GM19099 (cell line): ENCODE measurements around the gene GLI3.

Experiments
- POLR2A ChIP-seq: IDR thresholded peaks from 3 replicates; pipeline ENCODE4 v1.6.1; 2011; ENCODE audit warnings: low read depth; ENCODE audit not compliant: insufficient read length; ENCODE audit errors: extremely low read depth

GLI3 gene

GRCh38 chr7:41974870-41975557 lies 262.0 kb downstream of the GLI3 start:
- no peak for TF ChIP-seq POLR2A

DNA sequence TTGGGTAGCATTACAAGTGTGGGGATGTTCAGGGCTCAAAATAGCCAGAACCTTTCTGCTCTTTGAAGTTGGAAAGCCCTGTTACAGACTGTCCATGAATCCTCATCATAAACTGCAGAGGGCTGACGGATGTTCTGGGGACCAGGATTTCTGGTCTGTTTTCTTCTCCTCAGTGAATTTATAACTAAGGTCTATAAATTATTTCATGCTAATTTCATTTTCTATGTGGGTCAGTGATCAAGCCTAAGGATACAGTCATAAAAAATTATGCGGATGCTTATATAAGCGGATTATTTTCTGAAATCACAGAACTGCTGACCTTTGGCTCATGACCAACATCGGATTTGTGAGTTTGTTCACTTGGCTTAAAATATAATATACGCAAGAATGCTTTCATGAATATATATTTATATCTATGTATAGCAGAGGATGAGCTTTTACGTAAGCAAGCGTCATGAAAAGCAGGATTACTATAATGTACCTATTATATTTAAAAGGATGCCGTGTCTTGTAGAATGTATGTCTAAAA lies 263.7 kb downstream of the GLI3 start:
- TF ChIP-seq POLR2A = no peak

DNA sequence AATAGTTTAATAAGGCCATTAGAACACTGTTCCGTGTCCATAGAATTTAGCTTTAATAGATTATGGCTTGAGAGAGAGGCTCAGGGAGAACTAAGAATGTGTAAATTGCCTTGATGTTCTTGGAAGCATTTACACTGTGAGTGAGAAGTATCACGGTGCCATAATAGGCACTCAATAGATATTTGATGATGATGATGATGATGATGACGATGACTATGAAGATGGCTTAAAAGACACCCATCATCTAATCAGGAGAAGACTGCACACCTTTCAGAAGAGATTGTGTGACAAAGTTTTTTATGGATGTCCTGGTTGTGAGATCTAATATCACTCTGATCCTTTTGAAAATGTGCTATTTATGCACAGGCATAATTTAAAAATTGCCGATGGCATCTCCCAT lies 264.2 kb downstream of the GLI3 start:
- TF ChIP-seq POLR2A = no peak

GRCh38 chr7:41972270-41972669 lies 264.7 kb downstream of the GLI3 start:
- no peak for TF ChIP-seq POLR2A

DNA sequence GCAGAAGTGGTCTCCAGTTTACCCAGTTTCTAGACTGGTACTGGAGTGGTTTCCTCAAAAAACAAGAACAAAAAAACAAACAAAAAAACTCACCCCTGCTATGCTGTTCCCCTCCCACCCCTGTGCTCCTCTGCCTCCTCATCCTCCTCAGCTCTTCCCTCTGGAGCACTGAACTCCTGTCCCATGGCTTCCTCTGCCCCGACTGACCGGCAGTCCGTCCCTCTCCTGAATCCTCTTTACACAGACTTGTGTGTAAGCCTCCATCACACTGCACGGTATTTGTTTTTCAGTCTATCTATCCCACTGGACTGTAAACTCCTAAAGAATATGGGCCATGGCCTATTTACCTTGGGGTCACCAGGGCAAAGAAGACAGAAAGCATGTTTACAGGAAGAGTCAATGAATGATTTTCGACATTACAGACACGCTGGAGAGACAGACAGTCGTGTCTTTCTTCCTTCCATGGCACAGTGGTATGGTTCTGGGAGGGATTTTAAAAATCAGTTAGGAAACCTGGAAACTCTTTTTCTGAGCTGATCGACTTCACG lies 265.3 kb downstream of the GLI3 start:
- TF ChIP-seq POLR2A = no peak

GRCh38 chr7:41970941-41971340 lies 266.1 kb downstream of the GLI3 start:
- no peak for TF ChIP-seq POLR2A

- no peak for TF ChIP-seq POLR2A
Observed at GRCh38 chr7:41969561-41970105, 267.4 kb downstream of the GLI3 start.

DNA sequence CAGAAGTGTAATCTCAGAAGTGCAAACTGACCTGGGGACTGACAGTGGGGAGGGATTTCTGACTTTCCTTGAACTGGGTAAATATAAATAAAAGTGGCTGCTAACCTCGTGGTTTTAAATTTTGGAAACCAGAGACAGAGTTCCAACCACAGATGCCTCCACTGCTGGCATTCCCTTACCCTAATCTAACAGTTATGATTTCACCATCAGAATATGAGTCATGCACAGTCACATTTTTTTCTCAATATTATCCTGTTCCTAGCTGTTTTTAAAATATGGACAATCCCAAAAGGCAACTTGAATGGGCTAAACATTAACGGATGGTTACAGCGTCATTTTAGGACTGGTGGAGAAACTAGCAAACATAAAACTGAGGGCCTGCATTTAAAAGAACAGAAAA lies 269.9 kb downstream of the GLI3 start:
- TF ChIP-seq POLR2A = no peak

- TF ChIP-seq POLR2A = no peak
Observed at GRCh38 chr7:41965951-41966505, 271.0 kb downstream of the GLI3 start.

DNA sequence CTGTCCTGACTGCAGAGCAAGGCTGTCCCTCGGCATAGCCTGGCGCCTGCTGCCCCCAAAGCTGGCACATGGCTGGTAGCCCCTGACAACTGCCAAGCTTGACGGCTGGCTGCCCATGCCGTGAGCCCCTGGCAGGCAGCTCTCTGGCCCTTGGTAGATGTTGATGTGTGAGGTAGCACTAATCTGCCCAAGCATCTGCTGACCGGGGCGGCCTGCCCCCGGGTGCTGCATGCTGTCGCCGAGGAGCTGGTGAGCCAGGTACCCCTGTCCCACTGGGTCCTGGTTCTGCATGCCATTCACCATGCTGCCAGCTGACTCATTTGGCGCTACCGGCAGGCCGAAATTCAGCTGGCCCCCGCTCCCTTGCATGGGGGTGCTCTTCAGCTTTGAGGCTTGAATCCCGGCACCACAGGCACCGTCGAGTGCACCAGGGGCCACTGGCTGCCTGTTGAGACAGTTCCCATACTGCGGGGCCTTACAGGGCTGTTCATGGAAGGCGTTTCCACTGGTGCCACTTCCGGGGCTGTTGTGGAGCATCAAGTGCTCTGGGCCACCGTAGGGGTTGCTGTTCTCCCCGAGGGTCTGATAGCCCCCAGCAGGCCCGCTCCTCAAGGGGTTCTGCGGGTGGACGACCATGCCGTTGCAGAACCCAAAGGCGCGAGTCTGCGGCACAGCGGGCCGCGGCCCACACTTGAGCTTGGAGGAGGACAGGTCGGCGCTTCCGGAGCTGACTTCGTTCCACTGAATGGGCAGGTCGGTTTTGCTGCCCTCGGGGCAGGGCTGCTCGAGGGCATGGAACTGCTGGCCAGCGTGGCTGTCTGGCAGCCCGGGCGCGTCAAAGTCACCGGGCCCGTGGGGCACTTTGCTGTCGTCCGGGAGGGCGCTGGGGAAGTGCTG lies 271.9 kb downstream of the GLI3 start:
- TF ChIP-seq POLR2A = no peak

GRCh38 chr7:41964183-41964753 lies 272.7 kb downstream of the GLI3 start:
- no peak for TF ChIP-seq POLR2A

DNA sequence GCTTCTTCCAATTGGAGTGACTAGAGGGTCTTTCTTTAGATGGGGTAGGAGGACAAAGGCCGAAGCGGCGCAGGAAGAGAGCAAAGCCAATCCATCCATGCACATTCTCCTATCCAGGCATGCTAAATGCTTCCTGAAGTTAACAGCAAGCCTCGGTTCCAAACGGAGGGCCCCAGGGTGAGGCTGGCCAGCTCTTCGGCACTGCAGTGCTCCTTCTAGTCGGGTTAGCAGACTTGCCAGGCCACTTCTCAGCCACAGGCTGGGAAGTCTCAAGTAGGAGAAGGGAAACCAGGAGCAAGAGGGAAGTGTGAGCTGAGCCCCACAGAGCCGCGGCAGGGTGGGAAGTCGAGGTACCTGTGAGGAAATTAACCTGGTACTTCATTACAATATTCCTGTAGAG lies 280.3 kb downstream of the GLI3 start:
- TF ChIP-seq POLR2A = no peak

DNA sequence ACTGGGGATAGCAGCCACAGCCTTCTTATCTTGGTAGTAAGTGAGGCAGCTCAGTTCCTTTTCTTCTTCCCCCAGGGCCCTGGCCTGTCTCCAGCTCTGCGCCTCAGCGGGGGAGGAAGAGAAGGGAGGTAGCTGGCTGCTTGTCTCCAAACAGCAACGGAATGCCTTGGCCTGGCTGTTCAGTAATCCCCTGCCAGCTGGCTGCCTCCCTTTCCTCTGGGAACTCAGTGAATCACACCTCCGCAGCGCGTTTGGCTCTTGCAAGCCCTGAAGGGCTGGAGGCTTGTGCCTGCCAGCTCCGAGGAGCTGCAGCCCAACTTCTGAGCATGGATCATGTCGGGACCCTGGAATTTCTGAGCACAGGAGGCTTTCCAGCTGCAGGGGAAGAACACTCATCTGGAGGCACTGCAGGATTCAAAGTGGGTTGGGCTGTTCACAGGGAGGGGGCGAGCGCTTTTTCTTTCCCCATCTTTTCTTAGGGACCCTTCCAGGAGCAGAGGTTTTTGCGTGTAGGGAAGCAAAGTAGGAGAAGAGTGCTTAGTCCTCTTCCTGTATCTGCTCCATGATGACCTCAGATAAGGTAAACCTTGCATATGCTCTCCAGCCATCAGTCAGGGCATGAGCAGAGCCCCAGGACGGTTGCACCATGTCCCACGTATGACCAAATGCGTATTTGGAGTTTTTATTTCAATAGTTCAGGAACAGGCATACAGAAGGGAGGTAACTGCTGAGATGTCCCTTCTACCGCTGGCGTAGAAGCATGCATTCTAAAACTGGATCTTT lies 280.9 kb downstream of the GLI3 start:
- no peak for TF ChIP-seq POLR2A

GRCh38 chr7:41955451-41955850 lies 281.6 kb downstream of the GLI3 start:
- no peak for TF ChIP-seq POLR2A
